IPS-18c (cell line): ENCODE measurements around the gene SPATA25.
"Not testable (repeated sequence)": the region's sequence is repeated elsewhere in the genome, so short reads cannot be mapped to it uniquely, and the experiment has no call there.

ENCODE experiments used
- H3K4me3 ChIP-seq: 2 replicates; pipeline ENCODE4 v1.7.0; 2013; ENCODE audit warnings: low read depth, mild to moderate bottlenecking, low read length, moderate library complexity; ENCODE audit not compliant: insufficient read depth
- H3K9me3 ChIP-seq: one replicate; pipeline ENCODE4 v1.6.1; 2013; ENCODE audit warnings: mild to moderate bottlenecking, low read length, moderate library complexity; ENCODE audit not compliant: control insufficient read depth, insufficient read depth

Gene SPATA25

DNA sequence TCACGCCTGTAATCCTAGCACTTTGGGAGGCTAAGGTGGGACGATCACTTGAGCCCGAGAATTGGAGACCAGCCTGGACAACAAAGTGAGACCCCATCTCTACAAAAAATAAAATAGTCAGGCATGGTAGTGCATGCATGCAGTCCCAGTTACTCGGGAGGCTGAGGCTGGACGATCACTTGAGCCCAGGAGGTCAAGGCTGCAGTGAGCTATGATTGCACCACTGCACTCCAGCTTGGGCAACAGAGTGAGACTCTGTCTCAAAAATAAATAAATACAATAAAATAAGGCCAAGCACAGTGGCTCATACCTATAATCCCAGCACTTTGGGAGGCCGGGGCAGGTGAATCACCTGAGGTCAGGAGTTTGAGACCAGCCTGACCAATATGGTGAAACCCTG, 13.9 kb upstream of the SPATA25 start:
- H3K9me3 ChIP-seq, H3K4me3 ChIP-seq: not testable (repeated sequence)

DNA sequence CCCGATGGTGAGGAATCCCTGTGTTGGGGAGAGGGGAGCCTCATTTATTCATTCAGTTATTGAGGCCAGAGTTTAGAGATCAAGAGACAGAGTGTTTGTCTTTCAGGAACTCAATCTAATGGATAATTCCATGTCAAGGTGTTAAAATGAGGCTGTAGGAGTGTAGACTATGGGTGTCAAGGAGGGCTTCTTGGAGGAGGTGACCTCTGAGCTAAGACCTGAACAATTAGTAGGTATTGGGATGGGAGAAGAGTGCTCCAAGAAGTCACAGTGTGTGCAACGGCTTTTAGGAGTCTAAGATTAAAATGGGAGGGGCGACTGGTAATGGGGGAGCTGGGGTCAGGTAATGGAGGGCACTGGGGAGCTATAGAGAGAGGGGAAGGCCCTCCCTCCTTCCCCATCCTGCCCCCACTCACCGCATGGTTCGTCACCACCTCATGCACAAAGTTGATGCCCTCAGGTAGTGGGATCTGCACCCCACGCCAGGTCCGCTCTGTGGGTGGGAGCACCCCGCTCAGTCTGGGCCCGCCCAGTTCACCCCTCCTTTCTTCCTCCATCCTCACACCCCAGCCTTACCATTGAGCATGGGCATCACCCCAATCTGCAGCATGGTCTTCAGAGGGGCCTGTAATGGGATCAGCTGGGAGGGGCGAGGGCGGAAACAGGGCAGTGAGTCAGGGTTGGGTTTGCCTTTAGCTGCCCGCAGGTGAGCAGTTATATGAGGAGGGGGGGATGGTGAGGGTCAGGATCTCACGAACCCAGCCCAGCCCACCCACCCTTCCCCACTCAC, 11.8 kb upstream of the SPATA25 start:
- no peaks in the 10 kb centered on the region for H3K9me3 ChIP-seq

DNA sequence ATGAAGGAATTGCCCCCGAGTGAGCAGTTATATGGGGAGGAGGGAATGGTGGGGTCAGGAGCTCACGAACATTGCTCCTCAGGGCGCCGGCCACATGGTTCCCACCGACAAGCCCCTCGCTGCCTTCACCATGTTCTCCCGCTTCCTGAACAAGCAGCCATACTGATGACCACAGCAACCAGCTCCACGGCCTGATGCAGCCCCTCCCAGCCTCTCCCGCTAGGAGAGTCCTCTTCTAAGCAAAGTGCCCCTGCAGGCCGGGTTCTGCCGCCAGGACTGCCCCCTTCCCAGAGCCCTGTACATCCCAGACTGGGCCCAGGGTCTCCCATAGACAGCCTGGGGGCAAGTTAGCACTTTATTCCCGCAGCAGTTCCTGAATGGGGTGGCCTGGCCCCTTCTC, 10.9 kb upstream of the SPATA25 start:
- H3K4me3 ChIP-seq, result no peak overlapping the region
- no peaks in the 10 kb centered on the region for H3K9me3 ChIP-seq

More for the DNA sequence above, 11.8 kb upstream of the SPATA25 start:
- no peak overlapping the region for H3K4me3 ChIP-seq

DNA sequence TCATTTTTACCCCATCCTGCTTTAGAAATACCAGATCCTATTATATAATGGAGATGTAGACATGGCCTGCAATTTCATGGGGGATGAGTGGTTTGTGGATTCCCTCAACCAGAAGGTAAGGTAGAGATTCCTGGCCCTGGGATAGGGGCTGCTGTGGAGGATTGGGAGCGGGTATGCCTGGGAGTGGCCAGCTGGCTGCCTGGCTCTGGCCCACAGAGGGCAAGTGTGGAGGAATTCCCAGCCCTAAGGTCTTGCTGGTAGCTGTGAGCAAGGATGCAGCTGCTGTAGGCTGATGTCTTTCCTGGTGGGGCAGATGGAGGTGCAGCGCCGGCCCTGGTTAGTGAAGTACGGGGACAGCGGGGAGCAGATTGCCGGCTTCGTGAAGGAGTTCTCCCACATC, 10.3 kb upstream of the SPATA25 start:
- Histone ChIP-seq H3K4me3 (no peak overlapping the region), H3K9me3 (no peaks in the 10 kb centered on the region)

DNA sequence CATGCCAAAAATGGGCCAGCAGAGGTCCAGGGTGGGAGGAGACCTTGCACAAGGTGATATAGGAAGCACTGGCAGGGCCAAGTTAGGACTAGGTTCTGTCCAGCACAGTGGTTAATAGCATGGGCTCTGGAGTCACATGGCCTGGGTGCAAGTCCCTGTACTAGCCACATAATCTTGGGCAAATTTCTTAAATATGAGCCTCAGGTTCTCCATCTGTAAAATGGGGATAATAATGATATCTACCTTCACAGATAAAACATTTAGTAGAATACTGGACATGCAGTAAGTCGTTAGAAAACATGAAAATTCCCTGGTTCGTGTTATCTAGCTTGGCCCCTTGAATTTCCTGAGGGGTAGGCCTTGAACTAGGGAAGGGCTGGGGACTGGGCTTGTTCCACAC, 9.9 kb upstream of the SPATA25 start:
- H3K9me3 ChIP-seq, result no peaks in the 10 kb centered on the region
- no peak overlapping the region for H3K4me3 ChIP-seq

DNA sequence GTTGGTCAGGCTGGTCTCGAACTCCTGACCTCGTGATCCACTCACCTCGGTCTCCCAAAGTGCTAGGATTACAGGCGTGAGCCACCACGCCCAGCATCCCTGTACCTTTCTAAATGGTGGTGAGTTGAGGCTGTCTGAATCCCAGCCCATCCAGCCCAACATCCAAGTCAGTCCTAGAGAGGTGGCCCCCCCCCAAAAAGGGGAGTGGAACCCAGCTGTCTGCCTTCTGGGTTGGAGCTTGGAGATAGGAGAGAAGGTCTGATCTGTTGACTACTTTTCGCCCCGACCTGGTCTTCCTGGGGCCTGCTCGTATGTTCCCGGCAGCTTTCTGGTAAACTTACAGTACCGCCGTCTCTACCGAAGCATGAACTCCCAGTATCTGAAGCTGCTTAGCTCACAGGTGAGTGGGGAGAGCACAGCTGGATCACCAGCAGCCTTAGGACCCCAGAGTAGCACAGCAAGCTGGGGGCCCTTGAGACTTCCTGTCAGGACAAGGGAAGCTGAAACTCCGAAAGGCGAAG, 9.3 kb upstream of the SPATA25 start:
- Histone ChIP-seq H3K9me3 (no peaks in the 10 kb centered on the region), H3K4me3 (no peak overlapping the region)

DNA sequence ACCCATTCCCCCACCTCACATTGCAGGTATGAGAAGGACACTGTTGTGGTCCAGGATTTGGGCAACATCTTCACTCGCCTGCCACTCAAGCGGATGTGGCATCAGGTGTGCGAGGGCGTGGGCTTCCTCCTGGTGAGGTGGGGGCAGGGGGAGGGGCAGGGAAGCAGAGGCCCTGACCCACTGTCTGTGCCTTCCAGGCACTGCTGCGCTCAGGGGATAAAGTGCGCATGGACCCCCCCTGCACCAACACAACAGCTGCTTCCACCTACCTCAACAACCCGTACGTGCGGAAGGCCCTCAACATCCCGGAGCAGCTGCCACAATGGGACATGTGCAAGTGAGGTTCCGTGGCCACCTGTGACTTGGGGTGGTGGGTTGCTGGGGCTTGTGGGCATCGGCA, 7.4 kb upstream of the SPATA25 start:
- H3K4me3 ChIP-seq, result no peak overlapping the region
- H3K9me3 ChIP-seq, result no peaks in the 10 kb centered on the region

DNA sequence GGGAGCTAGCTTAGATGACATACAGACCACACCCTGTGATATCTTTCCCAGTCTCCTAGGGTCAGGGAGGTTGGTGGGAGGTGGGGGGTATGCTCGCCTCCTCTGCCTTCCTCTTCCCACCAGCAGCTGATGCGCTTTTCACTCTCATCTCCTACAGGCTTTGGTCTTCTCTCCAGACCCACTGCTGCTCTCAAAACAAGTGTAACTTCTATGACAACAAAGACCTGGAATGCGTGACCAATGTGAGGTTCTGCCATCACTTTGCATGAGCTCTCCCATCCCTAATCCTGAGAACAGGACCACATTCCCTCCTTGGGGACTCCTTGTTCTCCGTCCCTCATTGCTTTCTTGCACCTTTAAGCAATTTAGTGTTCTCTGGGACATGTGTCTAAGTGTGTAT, 6.4 kb upstream of the SPATA25 start:
- H3K4me3 ChIP-seq, result no peak overlapping the region
- H3K9me3 ChIP-seq, result no peaks in the 10 kb centered on the region

DNA sequence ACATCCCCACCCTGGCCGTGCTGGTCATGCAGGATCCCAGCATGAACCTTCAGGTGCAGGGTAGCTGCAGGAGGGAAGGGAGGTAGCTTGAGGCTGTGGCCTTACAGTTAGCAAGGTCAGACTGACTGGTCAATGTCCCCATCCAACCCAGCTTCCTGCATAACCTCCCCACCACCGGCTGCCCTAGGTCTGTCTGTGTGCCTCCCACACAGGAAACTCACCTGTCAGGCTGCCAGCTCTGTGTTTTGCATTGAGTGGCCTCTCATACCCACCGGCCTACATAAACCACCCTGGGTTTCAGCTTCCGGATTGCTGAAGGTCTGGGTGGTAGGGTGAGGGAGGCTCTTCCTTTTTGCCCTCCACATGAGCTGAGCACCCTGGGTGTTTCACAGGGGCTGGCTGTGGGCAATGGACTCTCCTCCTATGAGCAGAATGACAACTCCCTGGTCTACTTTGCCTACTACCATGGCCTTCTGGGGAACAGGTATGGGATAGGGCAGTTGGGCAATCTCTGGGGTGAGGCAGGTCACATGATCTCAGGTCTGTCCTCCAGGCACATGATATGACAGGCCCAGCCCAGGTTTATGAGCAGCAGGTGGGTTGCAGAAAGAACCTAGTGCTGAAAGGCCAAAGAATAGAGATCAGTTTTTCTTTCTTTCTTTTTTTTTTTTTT, 5.5 kb upstream of the SPATA25 start:
- Histone ChIP-seq H3K9me3 (no peaks in the 10 kb centered on the region), H3K4me3 (no peak overlapping the region)

DNA sequence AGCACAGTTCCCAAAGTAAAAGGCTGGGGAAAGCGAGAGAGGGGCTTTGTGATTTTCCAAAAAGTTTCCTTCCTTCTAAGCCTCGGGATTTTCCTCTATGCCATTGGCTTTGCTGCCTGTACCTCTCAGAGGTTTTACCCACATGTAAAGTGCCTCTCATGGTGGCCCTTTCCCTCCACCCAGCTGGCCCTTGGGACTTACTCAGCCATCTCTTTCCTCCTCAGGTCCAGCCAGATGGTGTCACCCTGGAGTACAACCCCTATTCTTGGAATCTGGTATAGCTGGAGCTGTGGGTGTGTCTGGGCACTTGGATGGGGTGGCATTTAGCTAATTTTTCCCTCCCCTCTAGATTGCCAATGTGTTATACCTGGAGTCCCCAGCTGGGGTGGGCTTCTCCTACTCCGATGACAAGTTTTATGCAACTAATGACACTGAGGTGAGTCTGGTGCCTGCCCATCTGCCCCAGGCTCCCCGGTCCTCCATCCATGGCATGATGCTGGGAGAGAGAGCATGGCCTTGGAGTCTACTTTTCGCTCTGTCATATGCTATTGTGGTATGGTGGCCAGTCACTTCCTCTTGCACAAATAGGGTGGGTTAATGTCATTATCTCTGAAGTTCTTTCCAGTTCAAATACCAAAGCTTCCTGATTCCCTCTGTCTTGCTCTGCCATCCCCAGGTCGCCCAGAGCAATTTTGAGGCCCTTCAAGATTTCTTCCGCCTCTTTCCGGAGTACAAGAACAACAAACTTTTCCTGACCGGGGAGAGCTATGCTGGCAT, 4.8 kb upstream of the SPATA25 start:
- no peaks in the 10 kb centered on the region for H3K9me3 ChIP-seq
- peak overlapping the region; percentile 77; the same call in 1 of the 2 replicates for H3K4me3 ChIP-seq

DNA sequence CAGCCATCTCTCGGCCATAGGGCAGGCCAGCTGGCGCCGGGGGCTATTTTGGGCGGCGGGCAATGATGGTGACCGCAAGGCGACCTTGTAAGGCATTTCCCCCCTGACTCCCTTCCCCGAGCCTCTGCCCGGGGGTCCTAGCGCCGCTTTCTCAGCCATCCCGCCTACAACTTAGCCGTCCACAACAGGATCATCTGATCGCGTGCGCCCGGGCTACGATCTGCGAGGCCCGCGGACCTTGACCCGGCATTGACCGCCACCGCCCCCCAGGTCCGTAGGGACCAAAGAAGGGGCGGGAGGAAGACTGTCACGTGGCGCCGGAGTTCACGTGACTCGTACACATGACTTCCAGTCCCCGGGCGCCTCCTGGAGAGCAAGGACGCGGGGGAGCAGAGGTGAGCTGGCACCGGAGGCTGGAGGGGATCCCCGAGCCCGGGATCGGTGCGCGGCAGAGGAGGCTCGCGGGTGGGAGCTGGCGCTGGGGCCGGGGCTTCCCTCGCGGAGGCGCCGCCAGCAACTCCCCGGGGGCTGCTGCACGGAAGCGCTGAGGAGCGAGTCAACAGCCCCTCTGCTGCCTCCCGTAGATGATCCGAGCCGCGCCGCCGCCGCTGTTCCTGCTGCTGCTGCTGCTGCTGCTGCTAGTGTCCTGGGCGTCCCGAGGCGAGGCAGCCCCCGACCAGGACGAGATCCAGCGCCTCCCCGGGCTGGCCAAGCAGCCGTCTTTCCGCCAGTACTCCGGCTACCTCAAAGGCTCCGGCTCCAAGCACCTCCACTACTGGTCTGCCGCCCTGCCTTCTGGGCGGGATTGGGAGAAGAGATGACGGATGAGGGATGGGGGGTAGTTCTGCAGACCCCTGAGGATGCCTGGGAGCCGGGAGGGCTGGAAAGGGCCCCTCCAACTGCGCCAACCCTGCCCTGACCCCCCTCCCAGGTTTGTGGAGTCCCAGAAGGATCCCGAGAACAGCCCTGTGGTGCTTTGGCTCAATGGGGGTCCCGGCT, 3.9 kb upstream of the SPATA25 start, which contains the start of the genes CTSA and NEURL2:
Gene CTSA, plus strand, starts transcription at position 351 of the 999 bp plus-strand sequence. Its CDS starts 234 bp downstream, at position 585.
Gene NEURL2, minus strand, starts transcription at position 224 of the 999 bp plus-strand sequence. Its CDS starts 217 bp downstream, at position 7.
- Histone ChIP-seq H3K9me3 (no peaks in the 10 kb centered on the region), H3K4me3 (peak within 1 kb of the TSS; percentile 77)

DNA sequence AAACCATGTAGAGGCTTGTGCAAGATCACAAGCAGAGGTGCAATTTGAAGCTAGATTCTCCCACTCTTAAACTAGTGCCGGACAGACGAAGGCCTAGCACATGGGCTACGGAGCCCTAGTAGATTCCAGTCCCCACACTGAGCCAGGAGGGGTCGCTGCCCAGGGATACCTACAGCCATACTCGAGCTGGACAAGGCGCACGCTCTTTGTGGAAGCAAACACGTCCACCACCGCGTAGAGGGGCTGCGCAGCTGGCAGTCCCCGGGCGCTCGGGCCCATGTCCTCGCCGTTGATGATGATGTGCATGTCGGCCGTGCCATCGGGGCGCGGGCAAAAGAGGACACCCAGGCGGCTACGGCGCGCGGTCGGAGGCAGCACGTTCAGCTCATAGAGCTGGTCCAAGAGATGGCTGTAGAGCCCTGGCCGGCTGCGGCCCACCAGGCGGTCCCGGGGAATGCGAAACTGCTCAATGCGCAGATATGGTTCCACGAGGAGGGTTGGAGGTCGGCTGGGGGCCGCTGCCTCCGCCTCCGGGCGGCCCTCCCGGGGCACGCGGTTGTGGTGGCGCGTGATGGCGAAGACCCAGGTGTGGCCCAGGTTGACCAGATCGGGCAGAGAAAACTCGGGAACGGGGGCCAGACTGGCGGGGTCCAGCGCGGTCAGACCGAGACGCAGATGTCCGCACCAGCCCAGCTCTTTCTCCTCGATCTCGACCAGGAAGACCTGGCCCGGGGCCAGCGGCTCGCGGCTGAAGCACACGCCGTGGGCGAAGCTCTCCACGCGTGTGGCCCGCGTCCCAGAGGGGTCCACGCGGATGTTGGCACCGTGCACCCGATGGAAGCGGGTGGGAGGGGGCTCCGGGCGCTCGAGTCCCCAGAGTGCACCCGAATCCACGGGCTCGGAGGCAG, 2.9 kb upstream of the SPATA25 start:
- Histone ChIP-seq H3K9me3 (no peaks in the 10 kb centered on the region), H3K4me3 (peak overlapping the region; percentile 77)

DNA sequence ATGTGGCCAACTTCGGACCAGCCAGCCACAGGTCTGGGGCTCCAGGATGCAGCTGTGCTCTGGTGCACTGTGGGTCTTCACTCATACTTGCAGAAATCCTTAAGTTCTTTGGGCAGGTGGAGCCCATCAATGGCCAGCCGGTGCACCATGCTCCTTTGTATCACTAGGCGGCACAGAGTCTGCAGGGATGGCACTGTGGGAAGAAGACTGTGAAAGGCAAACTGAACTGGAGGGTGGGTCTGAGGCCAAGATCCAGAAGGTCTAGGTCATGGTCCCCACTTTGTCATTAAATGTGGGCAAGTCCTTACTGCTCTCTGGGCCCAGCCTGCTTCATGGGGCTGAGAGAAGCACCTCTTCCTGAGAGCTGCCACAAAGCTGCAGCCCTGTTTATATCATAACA, 1.3 kb upstream of the SPATA25 start:
- no peaks in the 10 kb centered on the region for H3K9me3 ChIP-seq

DNA sequence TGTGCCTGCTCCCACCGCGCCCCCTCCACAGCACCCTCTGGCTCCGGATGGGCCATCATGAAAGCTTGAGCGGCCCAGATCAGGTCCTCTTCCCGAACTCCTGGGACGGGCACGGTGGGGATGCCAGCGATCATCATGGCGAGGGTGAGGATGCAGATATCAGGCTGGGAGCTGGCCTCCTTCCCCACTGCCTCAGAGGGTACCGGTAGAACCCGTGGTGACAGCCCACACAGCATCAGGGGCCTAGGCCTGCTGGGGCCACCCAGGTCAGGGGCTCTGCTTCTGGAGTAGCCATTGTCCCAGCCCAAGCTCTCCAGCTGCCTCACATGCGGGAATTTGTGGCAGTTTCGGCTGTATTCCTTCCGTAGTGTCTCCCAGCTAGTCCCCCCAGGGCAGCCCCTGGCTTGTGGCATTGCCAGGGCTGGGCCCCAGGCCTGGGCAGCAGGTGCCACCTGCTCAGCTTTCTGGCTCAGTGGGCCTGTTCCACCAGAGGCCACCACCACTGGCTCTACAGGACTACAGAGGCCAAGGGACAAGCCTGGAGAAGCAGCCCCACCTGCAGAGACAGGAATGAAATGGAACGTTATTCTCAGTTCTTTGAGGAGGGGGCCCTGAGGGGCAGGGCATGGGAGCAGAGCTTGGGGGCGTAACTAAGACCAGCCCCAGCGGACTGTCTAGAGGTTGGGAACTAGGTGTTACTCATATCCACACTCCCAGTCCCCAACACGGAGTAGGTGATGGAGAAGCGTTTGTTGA, 654 bp downstream of the SPATA25 start:
- H3K9me3 ChIP-seq, result no peaks in the 10 kb centered on the region
- no peak overlapping the region for H3K4me3 ChIP-seq

More for the DNA sequence above, 1.3 kb upstream of the SPATA25 start:
- no peak overlapping the region for H3K4me3 ChIP-seq

DNA sequence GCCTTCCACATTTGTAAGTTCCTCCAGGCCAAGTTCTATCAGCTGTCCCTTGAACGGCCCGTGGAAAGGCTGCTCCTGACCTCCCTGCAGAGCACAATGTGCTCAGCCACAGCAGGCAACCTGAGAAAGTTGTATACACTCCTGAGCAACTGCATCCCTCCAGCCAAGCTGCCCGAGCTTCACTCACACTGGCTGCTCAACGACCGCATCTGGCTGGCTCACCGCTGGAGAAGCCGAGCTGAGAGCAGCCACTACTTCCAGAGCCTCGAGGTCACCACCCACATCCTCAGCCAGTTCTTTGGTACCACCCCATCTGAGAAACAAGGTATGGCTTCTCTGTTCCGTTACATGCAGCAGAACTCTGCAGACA, 4.3 kb downstream of the SPATA25 start:
- no peak overlapping the region for H3K4me3 ChIP-seq

More for the DNA sequence above, 4.3 kb downstream of the SPATA25 start:
- no peaks in the 10 kb centered on the region for H3K9me3 ChIP-seq
